Heart left ventricle (tissue), 13 donors: ENCODE results near the gene ACOX2.

Experiments
- CTCF ChIP-seq, 12 donors: fragments of 200-600 bp; sonication (generic) in 4 of 12; IDR thresholded peaks; one replicate each; pipeline versions ENCODE4 v1.5.0 to v1.8.0; 2018 to 2022; ENCODE audit warnings: antibody characterized with exemption in 12 of 12, mild to moderate bottlenecking in 5 of 12
- POLR2A ChIP-seq, 2 donors: fragments of 450-650 bp; IDR thresholded peaks; one replicate each; pipeline ENCODE4 v1.6.1; 2017; ENCODE audit warnings: antibody characterized with exemption in 2 of 2, mild to moderate bottlenecking in 2 of 2, moderate library complexity in 2 of 2
- donor health status: ischemic (EF 13 %, LVEDD 7.1; RV severe dilation, severe dysfunction).
- donor health status: DM: no; HTN: yes; CAD: no.
- donor health status: DM: no; HTN: no; CAD: no.
- donor health status: ischemic (EF 25% LVEDD 6.9; RV normal size, moderate dysfunction).
- donor health status: ischemic (EF 25% LVEDD 5.7; RV mildly dilated, moderate dysfunction).
- donor health status: ischemic (EF 35%, LVEDD 5.7; RV mildly dilated, moderate dysfunction).
- donor health status: nonischemic (EF 11% LVEDD 7.7; RV severe dilation, severe dysfunction).
- donor health status: DM: yes; HTN: yes; CAD: no.
- donor health status: PGD.
- donor health status: ischemic (EF 29% LVEDD 5.4; RV normal size, mild dysfunction).
- donor health status: nonischemic (EF 23%, LVEDD 6.1; RV moderate dilation, normal function).

- no peak for TF ChIP-seq CTCF (IDR thresholded peaks at IDR 0.05)
- TF ChIP-seq POLR2A (IDR thresholded peaks at IDR 0.05): no peak
These were observed 52.3 kb downstream of the ACOX2 start for GRCh38 chr3:58484722-58485069.
